ENCODE data around the gene CDC14A. TPM values are rescaled to one million over a fixed set of nuclear protein-coding genes. Genes with fewer than 3 reads are reported as not detected.

The CDC14A gene
- total RNA-seq, 2 donors from 2014 or later, result 7.3 to 16.5 TPM

GRCh38 chr1:100556925-100557605, 204.8 kb downstream of the CDC14A start:
- DNase-seq (no peak), ATAC-seq (no peak)
- H3K4me3 ChIP-seq, result no peak overlapping the region
- TF ChIP-seq, protein P1, sequence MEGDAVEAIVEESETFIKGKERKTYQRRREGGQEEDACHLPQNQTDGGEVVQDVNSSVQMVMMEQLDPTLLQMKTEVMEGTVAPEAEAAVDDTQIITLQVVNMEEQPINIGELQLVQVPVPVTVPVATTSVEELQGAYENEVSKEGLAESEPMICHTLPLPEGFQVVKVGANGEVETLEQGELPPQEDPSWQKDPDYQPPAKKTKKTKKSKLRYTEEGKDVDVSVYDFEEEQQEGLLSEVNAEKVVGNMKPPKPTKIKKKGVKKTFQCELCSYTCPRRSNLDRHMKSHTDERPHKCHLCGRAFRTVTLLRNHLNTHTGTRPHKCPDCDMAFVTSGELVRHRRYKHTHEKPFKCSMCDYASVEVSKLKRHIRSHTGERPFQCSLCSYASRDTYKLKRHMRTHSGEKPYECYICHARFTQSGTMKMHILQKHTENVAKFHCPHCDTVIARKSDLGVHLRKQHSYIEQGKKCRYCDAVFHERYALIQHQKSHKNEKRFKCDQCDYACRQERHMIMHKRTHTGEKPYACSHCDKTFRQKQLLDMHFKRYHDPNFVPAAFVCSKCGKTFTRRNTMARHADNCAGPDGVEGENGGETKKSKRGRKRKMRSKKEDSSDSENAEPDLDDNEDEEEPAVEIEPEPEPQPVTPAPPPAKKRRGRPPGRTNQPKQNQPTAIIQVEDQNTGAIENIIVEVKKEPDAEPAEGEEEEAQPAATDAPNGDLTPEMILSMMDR (IDR thresholded peaks at IDR 0.05), result no peak
- no peak for TF ChIP-seq POLR2A (IDR thresholded peaks at IDR 0.05)
- no peak overlapping the region for H3K27ac ChIP-seq
- no peaks in the 10 kb centered on the region for H3K27me3 ChIP-seq
- intact Hi-C loops (cut with DNase I), result no loop called here
- H3K36me3 ChIP-seq (replicated peaks in 1 of 2; ENCODE audit: insufficient read depth in 1 of 2, low read depth in 2 of 2), result no peaks in the 10 kb centered on the region
- 53 to 66% methylated on average over 3 of the region's 3 CpGs for WGBS, 2 donors
- H3K4me1 ChIP-seq, result no peaks in the 10 kb centered on the region
- no peaks in the 10 kb centered on the region for H3K9me3 ChIP-seq

- TF ChIP-seq POLR2A (IDR thresholded peaks at IDR 0.05), result no peak
- TF ChIP-seq, protein P1 (IDR thresholded peaks at IDR 0.05), result no peak
- Histone ChIP-seq H3K27ac (no peak overlapping the region), H3K36me3 (replicated peaks in 1 of 2; ENCODE audit: insufficient read depth in 1 of 2, low read depth in 2 of 2) (no peaks in the 10 kb centered on the region), H3K4me3 (no peak overlapping the region), H3K27me3 (no peaks in the 10 kb centered on the region), H3K9me3 (no peaks in the 10 kb centered on the region), H3K4me1 (no peaks in the 10 kb centered on the region)
- intact Hi-C loops (cut with DNase I), result no loop called here
- ATAC-seq (no peak), DNase-seq (no peak)
Observed at GRCh38 chr1:100557606-100557953, 205.3 kb downstream of the CDC14A start.

DNA sequence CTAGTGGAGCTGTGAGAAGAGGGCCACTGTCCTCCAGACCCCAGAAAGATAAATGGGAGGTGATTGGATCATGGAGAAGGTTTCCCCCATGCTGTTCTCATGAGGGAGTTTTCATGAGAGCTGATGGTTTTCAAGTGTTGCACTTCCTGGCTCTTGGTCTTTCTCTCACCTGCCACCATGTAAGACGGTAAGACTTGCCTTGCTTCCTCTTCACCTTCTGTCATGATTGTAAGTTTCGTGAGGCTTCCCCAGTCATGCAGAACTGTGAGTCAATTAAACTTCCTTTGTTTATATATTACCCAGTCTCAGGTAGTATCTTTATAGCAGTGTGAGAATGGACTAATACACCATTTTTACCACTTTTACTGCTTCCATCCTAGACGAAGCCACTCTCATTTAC, 213.2 kb downstream of the CDC14A start:
- 53 to 68% methylated on average over 3 of the region's 3 CpGs for WGBS, 2 donors
- intact Hi-C loops (cut with DNase I), result no loop called here
- H3K4me3 ChIP-seq, result no peak overlapping the region

GRCh38 chr1:100565937-100566699, 213.8 kb downstream of the CDC14A start:
- 39 to 43% methylated on average over 5 of the region's 5 CpGs for WGBS, 2 donors
- no peak overlapping the region for H3K27ac ChIP-seq

More for the DNA sequence above, 213.2 kb downstream of the CDC14A start:
- no peak overlapping the region for H3K27ac ChIP-seq
- H3K27me3 ChIP-seq, result no peaks in the 10 kb centered on the region
- DNase-seq (no peak), ATAC-seq (no peak)
- H3K36me3 ChIP-seq (replicated peaks in 1 of 2; ENCODE audit: insufficient read depth in 1 of 2, low read depth in 2 of 2), result no peaks in the 10 kb centered on the region
- no peaks in the 10 kb centered on the region for H3K9me3 ChIP-seq
- TF ChIP-seq, protein P1 (IDR thresholded peaks at IDR 0.05), result no peak
- no peak for TF ChIP-seq POLR2A (IDR thresholded peaks at IDR 0.05)
- no peaks in the 10 kb centered on the region for H3K4me1 ChIP-seq

More at GRCh38 chr1:100565937-100566699, 213.8 kb downstream of the CDC14A start:
- intact Hi-C loops (cut with DNase I), result no loop called here
- no peaks in the 10 kb centered on the region for H3K9me3 ChIP-seq
- H3K36me3 ChIP-seq (replicated peaks in 1 of 2; ENCODE audit: insufficient read depth in 1 of 2, low read depth in 2 of 2), result no peaks in the 10 kb centered on the region
- no peak for DNase-seq
- H3K4me3 ChIP-seq, result no peak overlapping the region
- H3K4me1 ChIP-seq, result no peaks in the 10 kb centered on the region
- no peak for ATAC-seq
- H3K27me3 ChIP-seq, result no peaks in the 10 kb centered on the region
- TF ChIP-seq, protein P1 (IDR thresholded peaks at IDR 0.05), result no peak
- TF ChIP-seq POLR2A (IDR thresholded peaks at IDR 0.05), result no peak

Measured in body of pancreas (tissue), 4 donors.